Measurements from ENCODE around the gene CTU2. TPM values are rescaled to one million over a fixed set of nuclear protein-coding genes. Genes with fewer than 3 reads are reported as not detected.
A peak's percentile ranks its signal among the peaks of the same experiment; 100 is the strongest.

The CTU2 gene
- polyA plus RNA-seq, 1 donor from 2014 or later, result 12.1 TPM

DNA sequence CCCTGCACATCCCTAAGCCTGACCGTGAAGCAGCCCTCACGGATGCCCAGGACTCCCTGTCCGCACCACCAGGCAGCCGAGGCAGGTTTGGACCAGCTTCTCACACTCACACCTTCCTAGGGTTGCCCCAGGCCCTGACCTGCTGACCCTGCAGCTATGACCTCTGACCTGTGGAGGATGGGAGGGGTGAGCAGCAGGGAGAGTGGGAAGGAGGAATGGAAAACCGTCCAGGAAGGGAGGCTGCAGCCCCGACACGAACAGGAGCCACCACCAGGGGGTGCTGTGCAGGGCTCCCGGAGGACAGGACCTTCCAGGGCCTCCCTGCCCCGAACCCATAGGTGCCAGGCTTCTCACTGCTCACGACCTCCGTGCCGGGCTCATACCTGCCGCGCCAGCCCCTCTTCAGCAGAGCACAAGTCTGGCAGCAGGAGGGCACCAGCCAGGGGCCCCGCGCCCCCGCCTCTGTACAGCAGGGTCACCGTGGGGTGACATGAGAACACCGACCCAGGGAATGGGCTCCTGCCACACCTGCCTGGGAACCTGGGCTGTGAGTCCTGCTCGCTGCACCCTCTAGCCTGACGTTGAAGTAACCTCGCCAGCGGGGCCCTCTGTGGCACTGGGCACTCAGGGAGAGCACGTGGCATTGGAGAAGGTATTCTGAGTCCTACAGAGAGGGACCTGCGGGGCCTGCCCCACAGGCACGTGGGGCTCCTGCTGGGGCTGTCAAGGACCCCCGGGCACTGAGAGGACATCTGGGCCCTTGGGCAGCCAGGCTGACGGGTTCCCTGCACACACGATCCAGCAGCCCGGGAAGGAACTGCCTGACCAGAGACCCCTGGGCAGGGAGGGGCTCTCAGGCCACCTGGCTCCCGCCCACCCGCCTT is 37.6 kb downstream of the CTU2 start:
- Mint-ChIP-seq H3K27me3 (no peaks in the 10 kb centered on the region), H3K4me3 (peak overlapping the region in 1 of 4 donors; percentile 23), H3K9me3 (no peaks in the 10 kb centered on the region), H3K27ac (peak overlapping the region in 1 of 3 donors; percentile 21), H3K4me1 (peaks cover 17 to 20% (median 17%) of the 10 kb centered on the region in 3 donors), H3K36me3 (peaks cover 2% of the 10 kb centered on the region)

GRCh38 chr16:88744577-88745521 is 38.5 kb downstream of the CTU2 start:
- peaks cover 17 to 20% (median 17%) of the 10 kb centered on the region in 3 donors for H3K4me1 Mint-ChIP-seq
- H3K36me3 Mint-ChIP-seq, result peaks cover 2% of the 10 kb centered on the region
- peak overlapping the region; percentile 70 to 88 (median 79) for H3K4me3 Mint-ChIP-seq
- no peaks in the 10 kb centered on the region for H3K27me3 Mint-ChIP-seq
- no peaks in the 10 kb centered on the region for H3K9me3 Mint-ChIP-seq
- peak overlapping the region; percentile 85 to 93 (median 89) for H3K27ac Mint-ChIP-seq

GRCh38 chr16:88746506-88746905 is 40.2 kb downstream of the CTU2 start:
- Mint-ChIP-seq H3K27me3 (no peaks in the 10 kb centered on the region), H3K4me3 (peak overlapping the region in 3 of 4 donors; percentile 36 to 88 (median 83)), H3K4me1 (peaks cover 17 to 21% (median 17%) of the 10 kb centered on the region in 3 donors), H3K9me3 (no peaks in the 10 kb centered on the region), H3K36me3 (peaks cover 2% of the 10 kb centered on the region), H3K27ac (peak overlapping the region; percentile 85 to 93 (median 89))

DNA sequence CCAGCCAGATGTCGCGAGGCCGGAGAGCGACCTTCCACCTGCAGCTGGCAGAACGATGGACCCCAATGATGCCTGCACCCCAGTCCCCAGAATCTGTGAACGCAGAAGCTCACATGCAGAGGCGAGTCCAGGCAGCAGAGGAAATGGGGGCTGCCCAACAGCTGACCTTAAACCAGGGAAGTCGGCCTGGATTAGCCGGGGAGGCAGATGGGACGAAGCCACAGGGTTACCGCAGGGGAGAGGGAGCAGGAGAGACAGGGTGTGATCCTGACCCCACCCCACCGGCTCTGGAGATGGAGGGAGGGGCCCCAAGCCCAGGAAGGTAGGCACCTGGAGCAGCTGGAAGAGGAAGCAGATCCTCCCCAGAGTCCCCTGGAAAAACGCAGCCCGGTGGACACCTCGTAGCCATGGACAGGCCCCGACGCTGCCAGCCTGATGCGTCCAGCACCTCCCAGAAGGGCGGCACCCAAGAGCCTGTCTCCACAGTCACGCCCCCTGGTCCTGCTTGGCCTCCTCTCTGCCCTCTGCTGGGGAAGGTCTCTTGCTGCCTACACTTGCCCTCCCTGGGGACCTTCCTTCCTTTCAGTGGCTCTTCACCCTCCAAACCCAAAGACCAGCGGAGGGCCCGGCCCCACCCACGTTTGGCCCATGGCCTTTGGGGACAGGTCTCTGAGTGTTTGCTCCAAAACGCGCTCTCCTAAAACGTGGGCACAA is 41.4 kb downstream of the CTU2 start:
- peaks cover 17 to 25% (median 20%) of the 10 kb centered on the region in 3 donors for H3K4me1 Mint-ChIP-seq
- peaks cover 2% of the 10 kb centered on the region for H3K36me3 Mint-ChIP-seq
- peak overlapping the region in 2 of 4 donors; percentile 18 to 22 for H3K4me3 Mint-ChIP-seq
- H3K27ac Mint-ChIP-seq, result peak overlapping the region; percentile 53 to 81 (median 65)
- no peaks in the 10 kb centered on the region for H3K9me3 Mint-ChIP-seq
- H3K27me3 Mint-ChIP-seq, result no peaks in the 10 kb centered on the region

- peak overlapping the region in 1 of 4 donors; percentile 18 for H3K4me3 Mint-ChIP-seq
- H3K36me3 Mint-ChIP-seq, result peaks cover 2% of the 10 kb centered on the region
- H3K4me1 Mint-ChIP-seq, result peaks cover 17 to 25% (median 20%) of the 10 kb centered on the region in 3 donors
- H3K27me3 Mint-ChIP-seq, result no peaks in the 10 kb centered on the region
- H3K27ac Mint-ChIP-seq, result peak overlapping the region in 2 of 3 donors; percentile 53 to 65
- H3K9me3 Mint-ChIP-seq, result no peaks in the 10 kb centered on the region
Measured at GRCh38 chr16:88748364-88748763, 42.1 kb downstream of the CTU2 start.

DNA sequence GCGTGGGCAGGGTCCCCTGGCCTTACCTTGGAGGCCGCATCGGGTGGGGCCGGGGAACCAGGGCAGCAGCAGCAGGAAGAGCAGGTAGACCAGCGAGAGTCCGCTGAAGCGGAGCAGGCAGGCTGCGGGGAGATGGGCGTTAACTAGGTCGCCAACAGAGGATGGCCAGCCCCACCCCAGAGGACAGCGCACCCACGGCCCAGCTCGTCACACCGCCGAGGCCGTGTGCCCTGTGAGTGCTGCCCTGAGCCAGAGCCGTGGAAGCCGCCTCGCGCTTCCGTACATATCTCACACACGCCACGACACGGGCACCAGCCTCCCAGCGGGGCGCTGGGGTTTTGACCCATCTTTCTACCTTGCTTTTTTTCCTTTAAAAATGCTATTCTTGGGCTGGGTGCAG is 43.1 kb downstream of the CTU2 start:
- no peaks in the 10 kb centered on the region for H3K9me3 Mint-ChIP-seq
- peaks cover 17 to 22% (median 20%) of the 10 kb centered on the region in 3 donors for H3K4me1 Mint-ChIP-seq
- H3K27me3 Mint-ChIP-seq, result no peaks in the 10 kb centered on the region
- peaks cover 2% of the 10 kb centered on the region for H3K36me3 Mint-ChIP-seq
- no peak overlapping the region for H3K4me3 Mint-ChIP-seq
- no peak overlapping the region for H3K27ac Mint-ChIP-seq

DNA sequence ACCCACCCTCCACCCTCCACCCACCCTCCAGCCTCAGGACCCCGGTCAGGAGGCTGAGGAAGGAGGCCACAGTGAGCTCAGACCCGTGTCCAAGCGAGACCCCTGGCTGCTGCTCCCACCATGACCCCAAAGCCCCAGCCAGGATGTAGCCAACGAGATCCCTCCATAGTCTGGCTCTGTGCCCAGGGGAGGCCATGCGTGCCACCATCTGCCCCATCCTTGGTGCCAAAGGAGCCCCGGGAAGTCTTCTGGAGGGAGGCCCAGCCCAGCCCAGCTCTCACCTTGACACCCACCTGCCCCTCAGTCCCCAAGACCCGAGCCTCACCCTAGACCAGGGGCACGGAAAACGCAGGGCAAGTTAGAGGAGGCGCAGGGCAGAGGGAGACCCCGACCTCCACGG is 44.6 kb downstream of the CTU2 start:
- Mint-ChIP-seq H3K9me3 (no peaks in the 10 kb centered on the region), H3K36me3 (peaks cover 2% of the 10 kb centered on the region), H3K27ac (no peak overlapping the region), H3K4me3 (no peak overlapping the region), H3K27me3 (no peaks in the 10 kb centered on the region), H3K4me1 (peaks cover 14 to 21% (median 15%) of the 10 kb centered on the region in 3 donors)

DNA sequence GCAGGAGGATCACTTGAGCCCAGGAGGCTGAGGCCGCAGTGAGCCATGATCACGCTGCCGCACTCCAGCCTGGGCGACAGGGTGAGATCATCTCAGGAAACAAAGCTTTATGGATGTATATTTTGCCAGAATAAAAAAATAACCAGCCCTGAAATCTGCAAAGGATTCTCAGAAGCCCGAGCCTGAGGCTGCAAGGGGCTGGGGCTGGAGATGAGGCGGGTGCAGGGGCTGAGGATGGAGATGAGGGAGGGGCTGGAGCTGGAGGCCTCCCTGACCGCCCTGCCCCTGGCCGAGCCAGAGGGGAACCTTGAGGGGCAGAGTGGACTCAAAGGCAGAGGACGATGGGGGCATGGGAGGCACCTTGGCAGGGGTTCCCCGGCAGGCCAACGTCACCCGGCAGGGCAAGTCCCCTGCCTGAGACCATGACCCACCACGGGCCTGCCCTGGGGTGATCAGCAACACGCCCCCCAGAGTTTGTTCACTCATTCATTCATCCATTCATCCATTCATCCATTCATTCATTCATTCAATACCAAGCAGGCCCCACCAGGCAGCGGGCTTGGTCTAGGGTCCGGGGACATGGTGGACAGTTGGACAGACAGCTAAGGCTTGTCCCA is 46.2 kb downstream of the CTU2 start:
- peaks cover 2% of the 10 kb centered on the region for H3K36me3 Mint-ChIP-seq
- H3K27me3 Mint-ChIP-seq, result no peaks in the 10 kb centered on the region
- no peak overlapping the region for H3K27ac Mint-ChIP-seq
- H3K4me3 Mint-ChIP-seq, result peak overlapping the region in 1 of 4 donors; percentile 58
- peaks cover 4 to 13% (median 6%) of the 10 kb centered on the region in 3 donors for H3K4me1 Mint-ChIP-seq
- H3K9me3 Mint-ChIP-seq, result no peaks in the 10 kb centered on the region

DNA sequence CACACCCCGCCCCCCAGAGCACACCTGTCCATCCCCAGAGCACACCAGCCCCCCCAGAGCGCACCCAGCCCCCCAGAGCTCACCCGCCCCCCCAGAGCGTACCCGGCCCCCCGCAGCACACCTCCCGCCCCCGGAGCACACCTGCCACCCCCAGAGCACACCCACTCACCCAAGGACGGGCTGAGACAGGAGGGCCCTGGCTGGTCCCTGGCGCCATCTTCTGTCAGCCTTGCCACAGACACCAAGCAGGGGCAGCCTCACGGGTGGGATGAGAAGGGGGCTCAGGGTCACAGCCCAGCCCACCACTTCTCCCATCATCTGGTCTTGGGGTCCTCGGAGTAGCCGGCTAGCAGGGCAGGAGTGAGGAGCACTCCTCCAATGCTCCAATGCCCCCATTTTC is 46.9 kb downstream of the CTU2 start:
- Mint-ChIP-seq H3K27ac (no peak overlapping the region), H3K4me1 (peaks cover 2 to 8% (median 5%) of the 10 kb centered on the region in 3 donors), H3K4me3 (no peak overlapping the region), H3K36me3 (no peaks in the 10 kb centered on the region), H3K9me3 (no peaks in the 10 kb centered on the region), H3K27me3 (no peaks in the 10 kb centered on the region)

GRCh38 chr16:88753602-88754001 is 47.3 kb downstream of the CTU2 start:
- peak overlapping the region in 1 of 3 donors; percentile 12 for H3K27ac Mint-ChIP-seq
- peaks cover 0 to under 1% (median 0%) of the 10 kb centered on the region in 3 donors for H3K9me3 Mint-ChIP-seq
- no peak overlapping the region for H3K4me3 Mint-ChIP-seq
- peaks cover 2% of the 10 kb centered on the region for H3K36me3 Mint-ChIP-seq
- no peaks in the 10 kb centered on the region for H3K27me3 Mint-ChIP-seq
- peaks cover 2 to 11% (median 9%) of the 10 kb centered on the region in 3 donors for H3K4me1 Mint-ChIP-seq

DNA sequence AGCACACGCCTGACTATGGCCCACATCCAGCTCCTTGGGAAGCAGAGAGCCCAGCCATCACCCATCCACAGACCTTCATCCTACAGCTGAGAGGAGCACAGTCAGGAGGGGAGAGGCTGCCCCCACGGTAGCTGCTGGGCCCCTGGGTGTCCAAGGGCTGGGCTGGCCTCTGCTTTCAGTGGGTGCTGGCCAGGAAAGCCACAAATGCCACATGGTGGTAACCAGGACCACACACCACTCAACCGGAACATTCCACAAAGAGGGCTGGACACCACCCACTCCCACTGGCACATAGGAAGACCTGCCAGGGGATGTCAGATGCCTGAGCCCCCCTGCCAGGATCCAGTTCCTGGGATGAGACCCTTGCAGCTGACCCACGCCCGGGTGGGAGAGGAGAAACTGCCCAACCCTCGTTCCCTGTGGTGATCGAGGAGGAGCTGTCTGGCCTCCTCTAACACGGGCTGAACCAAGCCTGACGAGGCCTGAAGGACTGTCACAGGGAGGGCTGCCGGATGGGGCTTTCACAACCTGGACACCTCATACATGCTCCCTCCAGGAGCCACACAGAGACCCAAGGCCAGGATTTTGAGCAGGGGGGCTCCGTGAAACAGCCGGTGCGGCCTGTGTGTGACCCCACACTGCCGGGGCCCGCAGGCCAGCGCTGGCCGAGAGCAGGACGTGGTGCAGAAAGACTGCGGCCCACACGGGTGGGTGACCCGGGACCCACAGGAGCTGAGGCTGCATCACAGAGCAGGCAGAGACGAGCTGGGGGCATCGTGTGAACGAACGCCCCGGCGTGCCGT is 48.0 kb downstream of the CTU2 start:
- Mint-ChIP-seq H3K9me3 (peaks cover 0 to 2% (median 0%) of the 10 kb centered on the region in 3 donors), H3K27ac (no peak overlapping the region), H3K4me1 (peaks cover 7 to 14% (median 14%) of the 10 kb centered on the region in 3 donors), H3K36me3 (peaks cover 3% of the 10 kb centered on the region), H3K4me3 (no peak overlapping the region), H3K27me3 (no peaks in the 10 kb centered on the region)

DNA sequence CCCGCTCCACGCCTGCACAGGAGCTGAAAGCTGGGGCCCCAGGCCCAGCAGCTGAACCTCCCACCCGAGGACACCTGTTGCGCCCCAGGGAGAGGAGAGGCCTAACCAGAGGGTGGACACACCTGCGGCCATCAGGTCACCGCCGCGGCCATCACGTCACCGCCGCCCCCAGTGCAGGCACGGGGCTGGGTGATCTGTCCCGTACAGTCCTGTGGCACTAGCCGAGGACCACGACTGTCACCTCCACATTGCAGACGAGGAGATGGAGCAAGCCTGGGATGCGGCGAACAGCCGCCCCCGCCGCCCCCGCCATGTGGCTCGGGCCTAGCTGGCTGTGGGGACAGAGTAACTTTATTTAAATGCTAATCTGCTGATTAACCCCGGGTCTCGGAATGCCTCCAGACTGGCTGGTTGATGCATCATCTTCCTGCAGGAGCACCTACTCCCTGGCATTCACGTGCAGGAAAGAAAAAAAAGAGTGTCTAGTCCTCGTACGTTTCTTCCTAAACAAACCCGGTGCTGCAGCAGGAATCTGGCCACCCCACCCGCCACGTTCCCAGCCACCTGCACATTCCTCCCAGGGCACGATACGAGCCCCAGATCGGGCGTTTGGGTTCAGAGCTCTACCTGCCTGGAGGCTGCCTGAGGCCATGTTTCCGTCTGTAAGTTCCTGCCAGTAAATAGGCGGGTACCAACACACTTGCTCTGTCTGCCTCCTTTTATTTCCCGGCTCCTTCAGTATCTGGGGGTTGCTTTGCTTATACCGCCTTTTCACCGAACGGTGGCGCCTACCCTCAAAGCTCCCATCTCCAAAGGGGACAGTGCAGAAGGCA is 48.8 kb downstream of the CTU2 start:
- peak overlapping the region in 1 of 4 donors; percentile 45 for H3K4me3 Mint-ChIP-seq
- H3K36me3 Mint-ChIP-seq, result peaks cover 3% of the 10 kb centered on the region
- peaks cover 10 to 17% (median 16%) of the 10 kb centered on the region in 3 donors for H3K4me1 Mint-ChIP-seq
- H3K27me3 Mint-ChIP-seq, result no peaks in the 10 kb centered on the region
- peaks cover 0 to 2% (median 0%) of the 10 kb centered on the region in 3 donors for H3K9me3 Mint-ChIP-seq
- H3K27ac Mint-ChIP-seq, result peak overlapping the region in 2 of 3 donors; percentile 20 to 57
